IPS-NIHi11 (cell line): ENCODE data around the gene CSF3R.
"Not testable (repeated sequence)": the region's sequence is repeated elsewhere in the genome, so short reads cannot be mapped to it uniquely, and the experiment has no call there.

Source experiments
- DNase-seq: peaks from one replicate; pipeline ENCODE4 v3.0.0; 2012; ENCODE audit warnings: mixed read lengths, low spot score

The CSF3R gene

GRCh38 chr1:36513676-36514473, 31.2 kb upstream of the CSF3R start:
- DNase-seq: no peak

GRCh38 chr1:36512842-36513241, 30.1 kb upstream of the CSF3R start:
- DNase-seq: no peak

- DNase-seq: no peak
Observed at GRCh38 chr1:36511804-36512798, 29.4 kb upstream of the CSF3R start.

GRCh38 chr1:36511220-36511619, 28.5 kb upstream of the CSF3R start:
- not testable (repeated sequence) for DNase-seq

GRCh38 chr1:36510418-36510817, 27.7 kb upstream of the CSF3R start:
- DNase-seq: no peak

- DNase-seq: no peak
Observed at GRCh38 chr1:36508257-36508656, 25.5 kb upstream of the CSF3R start.

- DNase-seq: no peak
Observed at GRCh38 chr1:36506276-36506920, 23.7 kb upstream of the CSF3R start.

- no peak for DNase-seq
Observed at GRCh38 chr1:36503733-36504132, 21.0 kb upstream of the CSF3R start.

GRCh38 chr1:36503159-36503558, 20.4 kb upstream of the CSF3R start:
- no peak for DNase-seq

- no peak for DNase-seq
Observed at GRCh38 chr1:36502616-36503015, 19.9 kb upstream of the CSF3R start.

GRCh38 chr1:36501911-36502310, 19.2 kb upstream of the CSF3R start:
- not testable (repeated sequence) for DNase-seq

- no peak for DNase-seq
Observed at GRCh38 chr1:36497207-36497606, 14.5 kb upstream of the CSF3R start.

GRCh38 chr1:36494971-36495370, 12.3 kb upstream of the CSF3R start:
- DNase-seq: no peak

- no peak for DNase-seq
Observed at GRCh38 chr1:36493524-36493923, 10.8 kb upstream of the CSF3R start.

- no peak for DNase-seq
Observed at GRCh38 chr1:36492491-36492890, 9.8 kb upstream of the CSF3R start.

- DNase-seq: not testable (repeated sequence)
Observed at GRCh38 chr1:36489258-36490051, 6.7 kb upstream of the CSF3R start.

GRCh38 chr1:36487906-36488305, 5.2 kb upstream of the CSF3R start:
- DNase-seq: no peak

- not testable (repeated sequence) for DNase-seq
Observed at GRCh38 chr1:36487336-36487725, 4.6 kb upstream of the CSF3R start.

GRCh38 chr1:36486439-36487335, 4.0 kb upstream of the CSF3R start:
- DNase-seq: no peak

- DNase-seq: no peak
Observed at GRCh38 chr1:36486093-36486438, 3.4 kb upstream of the CSF3R start.

- DNase-seq: no peak
Observed at GRCh38 chr1:36484099-36484498, 1.4 kb upstream of the CSF3R start.
